GM13977 (cell line): ENCODE data around the gene AGAP1.

Source experiments
- DNase-seq: peaks from one replicate; pipeline ENCODE4 v3.0.0; 2012; ENCODE audit warnings: low spot score
- CTCF ChIP-seq: IDR thresholded peaks from 2 replicates; pipeline ENCODE4 v1.5.1; 2012; ENCODE audit warnings: mild to moderate bottlenecking, control low read depth; ENCODE audit not compliant: insufficient read depth; ENCODE audit errors: extremely low read depth, missing control alignments
- in situ Hi-C: fragments of 300-500 bp; cut with MboI; formaldehyde crosslinking; loops from one replicate; pipeline ENCODE4 v1.12.0; 2022; ENCODE audit warnings: low sequenced_read_pairs, low pct_unique_long_range_greater_than_20kb, mixed read lengths, inconsistent platforms; ENCODE audit not compliant: unreplicated experiment

AGAP1 gene

GRCh38 chr2:235910067-235910466, 416.2 kb downstream of the AGAP1 start:
- in situ Hi-C loops: no loop called here
- no peak for DNase-seq
- TF ChIP-seq CTCF: no peak

DNA sequence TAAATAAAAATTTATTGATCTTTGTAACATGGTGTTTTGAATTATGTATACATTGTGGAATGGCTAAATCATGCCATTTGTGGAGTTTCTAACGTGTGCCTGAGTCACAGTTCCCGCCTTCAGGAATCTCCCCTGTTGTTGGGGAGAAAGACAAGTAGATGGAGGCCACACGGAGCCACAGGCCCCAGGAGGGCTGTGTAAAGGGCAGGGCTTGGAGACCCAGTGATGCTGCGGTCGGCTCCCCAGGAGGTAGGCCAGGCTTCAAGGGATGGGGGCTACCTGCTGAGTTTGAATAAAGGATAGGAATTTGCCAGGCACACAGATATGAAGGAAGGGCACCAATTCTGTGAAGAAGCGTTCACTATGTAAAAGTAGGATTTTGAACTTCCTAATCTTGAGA, 417.3 kb downstream of the AGAP1 start:
- no peak for DNase-seq
- in situ Hi-C loops: no loop called here
- TF ChIP-seq CTCF: no peak

GRCh38 chr2:235911633-235912233, 417.9 kb downstream of the AGAP1 start:
- in situ Hi-C loops: no loop called here
- DNase-seq: no peak
- no peak for TF ChIP-seq CTCF

DNA sequence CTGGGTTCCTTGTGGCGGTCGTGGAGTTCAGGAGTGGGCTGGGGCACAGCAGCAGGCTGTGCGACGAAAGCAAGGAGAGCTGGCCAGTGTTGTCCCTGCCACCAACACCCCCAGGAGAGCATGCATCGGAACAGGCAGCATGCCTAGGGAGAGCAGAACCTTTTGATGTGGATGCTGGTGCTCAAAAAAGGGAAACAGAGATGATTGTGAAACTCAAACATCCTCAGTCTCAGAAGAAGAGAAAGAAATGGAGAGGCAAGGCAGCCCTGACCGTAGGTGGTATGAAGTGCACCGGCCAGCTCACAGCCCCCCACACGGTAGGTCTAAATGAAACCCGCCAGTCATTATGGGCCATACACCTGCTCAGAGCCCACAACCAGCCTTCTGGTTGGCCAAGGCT, 420.9 kb downstream of the AGAP1 start:
- no peak for DNase-seq
- in situ Hi-C loops: no loop called here
- no peak for TF ChIP-seq CTCF

DNA sequence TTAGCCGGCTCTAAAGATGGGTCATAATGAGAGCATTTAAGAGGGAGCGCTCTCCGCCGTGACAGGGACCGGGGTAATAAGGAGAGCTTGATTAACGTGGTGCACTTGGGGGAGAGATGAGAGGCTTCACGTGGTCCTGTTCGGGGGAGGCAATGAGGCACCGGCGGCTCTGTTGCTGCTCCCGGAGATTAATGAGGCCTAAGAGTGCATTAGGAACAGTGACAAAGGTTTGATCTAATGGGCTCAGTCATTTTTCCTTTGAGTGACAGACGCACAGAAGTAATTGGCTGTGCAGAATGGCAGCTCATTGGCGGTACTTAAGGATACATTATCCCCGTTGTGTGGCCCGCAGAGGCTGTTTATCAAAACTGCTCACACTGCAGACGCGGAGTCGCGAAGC, 423.7 kb downstream of the AGAP1 start:
- in situ Hi-C loops: no loop called here
- DNase-seq: no peak
- no peak for TF ChIP-seq CTCF

DNA sequence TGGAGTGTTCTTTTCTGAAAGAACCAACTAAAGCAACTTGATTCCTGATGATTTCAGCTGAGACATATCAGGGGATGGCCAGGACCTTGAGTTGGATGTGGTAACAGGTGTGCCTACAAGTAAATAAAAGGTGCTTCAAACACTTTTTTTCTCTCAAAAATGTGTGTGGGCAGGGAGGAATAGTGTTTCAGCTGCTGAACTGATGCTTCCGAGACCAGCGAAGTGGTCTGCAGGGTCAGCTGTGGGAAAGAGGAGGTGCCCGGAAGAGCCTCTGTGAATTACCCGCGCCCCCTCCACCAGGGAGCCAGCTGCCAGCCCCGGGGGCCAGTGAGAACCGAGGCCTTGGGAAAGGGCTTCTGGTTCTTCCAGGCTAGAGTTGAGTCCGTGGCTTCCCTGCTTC, 425.0 kb downstream of the AGAP1 start:
- in situ Hi-C loops: no loop called here
- no peak for DNase-seq
- TF ChIP-seq CTCF: no peak
